ENCODE results near the gene GUCY1A1.

GRCh38 chr4:155639704-155640523, 26.7 kb upstream of the GUCY1A1 start:
- TF ChIP-seq, protein P1, sequence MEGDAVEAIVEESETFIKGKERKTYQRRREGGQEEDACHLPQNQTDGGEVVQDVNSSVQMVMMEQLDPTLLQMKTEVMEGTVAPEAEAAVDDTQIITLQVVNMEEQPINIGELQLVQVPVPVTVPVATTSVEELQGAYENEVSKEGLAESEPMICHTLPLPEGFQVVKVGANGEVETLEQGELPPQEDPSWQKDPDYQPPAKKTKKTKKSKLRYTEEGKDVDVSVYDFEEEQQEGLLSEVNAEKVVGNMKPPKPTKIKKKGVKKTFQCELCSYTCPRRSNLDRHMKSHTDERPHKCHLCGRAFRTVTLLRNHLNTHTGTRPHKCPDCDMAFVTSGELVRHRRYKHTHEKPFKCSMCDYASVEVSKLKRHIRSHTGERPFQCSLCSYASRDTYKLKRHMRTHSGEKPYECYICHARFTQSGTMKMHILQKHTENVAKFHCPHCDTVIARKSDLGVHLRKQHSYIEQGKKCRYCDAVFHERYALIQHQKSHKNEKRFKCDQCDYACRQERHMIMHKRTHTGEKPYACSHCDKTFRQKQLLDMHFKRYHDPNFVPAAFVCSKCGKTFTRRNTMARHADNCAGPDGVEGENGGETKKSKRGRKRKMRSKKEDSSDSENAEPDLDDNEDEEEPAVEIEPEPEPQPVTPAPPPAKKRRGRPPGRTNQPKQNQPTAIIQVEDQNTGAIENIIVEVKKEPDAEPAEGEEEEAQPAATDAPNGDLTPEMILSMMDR (conservative IDR thresholded peaks at IDR 0.05; ENCODE audit: low read depth, low read length): no peak
- TF ChIP-seq EZH2 (IDR thresholded peaks at IDR 0.05; ENCODE audit: low read length, unreplicated experiment) (no peak), EZH2phosphoT487 (IDR thresholded peaks at IDR 0.05; ENCODE audit: borderline replicate concordance, low read length) (no peak)

All from PC-3 (cell line).